ENCODE data around the gene IGF1R.

DNA sequence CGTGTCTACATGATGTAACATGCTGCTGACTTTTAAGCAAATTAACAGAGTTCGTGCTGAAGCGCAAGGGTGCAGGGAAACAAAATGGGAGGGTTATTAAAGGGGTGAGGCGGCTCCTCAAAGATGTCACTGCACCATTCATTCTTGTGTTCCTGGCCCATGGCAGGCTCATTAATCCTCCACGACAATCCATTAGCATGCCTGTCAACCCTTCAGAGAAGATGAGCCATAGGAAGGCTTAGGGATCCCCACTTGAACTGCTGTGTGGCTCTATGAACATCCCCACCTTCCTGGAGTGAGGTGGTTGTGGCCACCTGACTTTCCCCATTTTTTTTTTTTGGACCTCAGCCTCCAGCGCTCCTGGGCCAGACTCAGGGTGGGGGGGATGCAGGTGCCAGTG is 45.8 kb downstream of the IGF1R start:
- TF ChIP-seq, protein P1, sequence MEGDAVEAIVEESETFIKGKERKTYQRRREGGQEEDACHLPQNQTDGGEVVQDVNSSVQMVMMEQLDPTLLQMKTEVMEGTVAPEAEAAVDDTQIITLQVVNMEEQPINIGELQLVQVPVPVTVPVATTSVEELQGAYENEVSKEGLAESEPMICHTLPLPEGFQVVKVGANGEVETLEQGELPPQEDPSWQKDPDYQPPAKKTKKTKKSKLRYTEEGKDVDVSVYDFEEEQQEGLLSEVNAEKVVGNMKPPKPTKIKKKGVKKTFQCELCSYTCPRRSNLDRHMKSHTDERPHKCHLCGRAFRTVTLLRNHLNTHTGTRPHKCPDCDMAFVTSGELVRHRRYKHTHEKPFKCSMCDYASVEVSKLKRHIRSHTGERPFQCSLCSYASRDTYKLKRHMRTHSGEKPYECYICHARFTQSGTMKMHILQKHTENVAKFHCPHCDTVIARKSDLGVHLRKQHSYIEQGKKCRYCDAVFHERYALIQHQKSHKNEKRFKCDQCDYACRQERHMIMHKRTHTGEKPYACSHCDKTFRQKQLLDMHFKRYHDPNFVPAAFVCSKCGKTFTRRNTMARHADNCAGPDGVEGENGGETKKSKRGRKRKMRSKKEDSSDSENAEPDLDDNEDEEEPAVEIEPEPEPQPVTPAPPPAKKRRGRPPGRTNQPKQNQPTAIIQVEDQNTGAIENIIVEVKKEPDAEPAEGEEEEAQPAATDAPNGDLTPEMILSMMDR (IDR thresholded peaks at IDR 0.05): no peak
- no peak for TF ChIP-seq POLR2A (IDR thresholded peaks at IDR 0.05)
